SK-N-SH treated with all-trans-retinoic acid at 6 μM for 48 hours (cell line): ENCODE measurements around the gene LPAR5.

Experiments used
- ATAC-seq: fragments of 200-7000 bp; cut with Tn5 transposase; 3 replicates; pipeline ENCODE4 v1.9.1; 2020; ENCODE audit warnings: mild to moderate bottlenecking, moderate library complexity
- ARNTL ChIP-seq: fragments of 450-650 bp; formaldehyde crosslinking; IDR thresholded peaks from 2 replicates; pipeline ENCODE4 v1.5.0; 2020; ENCODE audit warnings: low read depth, mild to moderate bottlenecking, moderate library complexity, borderline replicate concordance
- BACH2 ChIP-seq: fragments of 250-450 bp; sonication (Bioruptor Pico); IDR thresholded peaks from 2 replicates; pipeline ENCODE4 v1.9.0; 2021; ENCODE audit warnings: mild to moderate bottlenecking, borderline replicate concordance
- CREB5 ChIP-seq: fragments of 250-450 bp; sonication (Bioruptor Pico); IDR thresholded peaks from 2 replicates; pipeline ENCODE4 v1.5.1; 2020; ENCODE audit warnings: low read depth, mild to moderate bottlenecking, moderate library complexity
- CSDC2 ChIP-seq: fragments of 250-450 bp; sonication (Bioruptor Pico); IDR thresholded peaks from 2 replicates; pipeline ENCODE4 v1.5.0; 2020; ENCODE audit warnings: mild to moderate bottlenecking, moderate library complexity
- CSRNP3 ChIP-seq: fragments of 250-450 bp; sonication (Bioruptor Pico); IDR thresholded peaks from 2 replicates; pipeline ENCODE4 v1.5.1; 2021; ENCODE audit warnings: mild to moderate bottlenecking, moderate library complexity
- ESRRG ChIP-seq: fragments of 250-450 bp; sonication (Bioruptor Pico); IDR thresholded peaks from 2 replicates; pipeline ENCODE4 v1.6.1; 2021; ENCODE audit warnings: mild to moderate bottlenecking
- GLIS3 ChIP-seq: fragments of 250-450 bp; sonication (Bioruptor Pico); IDR thresholded peaks from 2 replicates; pipeline ENCODE4 v1.5.0; 2020; ENCODE audit warnings: mild to moderate bottlenecking, moderate library complexity
- ISL1 ChIP-seq: fragments of 250-450 bp; sonication (Bioruptor Pico); IDR thresholded peaks from 2 replicates; pipeline ENCODE4 v2.1.2; 2022; ENCODE audit warnings: mild to moderate bottlenecking, moderate library complexity
- OSR1 ChIP-seq: fragments of 250-450 bp; sonication (Bioruptor Pico); IDR thresholded peaks from 2 replicates; pipeline ENCODE4 v1.8.0; 2022; ENCODE audit warnings: moderate library complexity, mild to moderate bottlenecking, inconsistent platforms
- POU6F1 ChIP-seq: fragments of 250-450 bp; sonication (Bioruptor Pico); IDR thresholded peaks from 2 replicates; pipeline ENCODE4 v1.8.0; 2021; ENCODE audit warnings: low read depth, mild to moderate bottlenecking, moderate library complexity, borderline replicate concordance
- PPARA ChIP-seq: fragments of 250-450 bp; sonication (Bioruptor Pico); IDR thresholded peaks from 2 replicates; pipeline ENCODE4 v1.5.0; 2020; ENCODE audit warnings: mild to moderate bottlenecking, borderline replicate concordance
- RARB ChIP-seq: fragments of 250-450 bp; sonication (Bioruptor Pico); IDR thresholded peaks from 2 replicates; pipeline ENCODE4 v1.8.0; 2021; ENCODE audit warnings: mild to moderate bottlenecking, moderate library complexity
- SNAI2 ChIP-seq: fragments of 250-450 bp; sonication (Bioruptor Pico); IDR thresholded peaks from 2 replicates; pipeline ENCODE4 v1.5.0; 2020; ENCODE audit warnings: mild to moderate bottlenecking, moderate library complexity
- TCF4 ChIP-seq: fragments of 250-450 bp; sonication (Bioruptor Pico); IDR thresholded peaks from 2 replicates; pipeline ENCODE4 v1.8.0; 2021; ENCODE audit warnings: mild to moderate bottlenecking, moderate library complexity, borderline replicate concordance
- TOX ChIP-seq: fragments of 250-450 bp; sonication (Bioruptor Pico); IDR thresholded peaks from 2 replicates; pipeline ENCODE4 v1.8.0; 2021; ENCODE audit warnings: mild to moderate bottlenecking, moderate library complexity, borderline replicate concordance
- ZC3H10 ChIP-seq: fragments of 250-450 bp; sonication (Bioruptor Pico); IDR thresholded peaks from 2 replicates; pipeline ENCODE4 v1.5.1; 2021; ENCODE audit warnings: mild to moderate bottlenecking, moderate library complexity
- ZFP30 ChIP-seq: fragments of 450-650 bp; formaldehyde crosslinking; IDR thresholded peaks from 2 replicates; pipeline ENCODE4 v1.5.0; 2022; ENCODE audit warnings: mild to moderate bottlenecking, moderate library complexity
- ZNF565 ChIP-seq: fragments of 450-650 bp; formaldehyde crosslinking; conservative IDR thresholded peaks from 2 replicates; pipeline ENCODE4 v1.5.0; 2020; ENCODE audit warnings: low read depth, mild to moderate bottlenecking, moderate library complexity
- ZNF70 ChIP-seq: fragments of 450-650 bp; formaldehyde crosslinking; IDR thresholded peaks from 2 replicates; pipeline ENCODE4 v1.5.0; 2020; ENCODE audit warnings: mild to moderate bottlenecking, moderate library complexity
- TF ChIP-seq, protein P1 (sequence below): fragments of 250-450 bp; sonication (Bioruptor Pico); IDR thresholded peaks from 2 replicates; pipeline ENCODE4 v1.8.0; 2020; ENCODE audit warnings: mild to moderate bottlenecking, moderate library complexity, borderline replicate concordance
- TF ChIP-seq, protein P2 (sequence below): fragments of 250-450 bp; sonication (Bioruptor Pico); IDR thresholded peaks from 2 replicates; pipeline ENCODE4 v1.5.0; 2020; ENCODE audit warnings: mild to moderate bottlenecking, moderate library complexity

LPAR5 gene

GRCh38 chr12:6635375-6635855, 344 bp downstream of the LPAR5 start:
- ATAC-seq, result no peak
- no peak for TF ChIP-seq POU6F1 (CRISPR knock-in tag)
- TF ChIP-seq CSDC2 (CRISPR knock-in tag), result no peak
- no peak for TF ChIP-seq ARNTL
- no peak for TF ChIP-seq PPARA (CRISPR knock-in tag)
- no peak for TF ChIP-seq SNAI2 (CRISPR knock-in tag)
- TF ChIP-seq ZC3H10, result no peak

GRCh38 chr12:6632026-6632983, 3.5 kb downstream of the LPAR5 start:
- peak; percentile 61 for ATAC-seq
- TF ChIP-seq ZNF70 (no peak), GLIS3 (CRISPR knock-in tag) (no peak), POU6F1 (CRISPR knock-in tag) (no peak), OSR1 (CRISPR knock-in tag) (no peak), ZFP30 (CRISPR knock-in tag) (no peak), ZNF565 (CRISPR knock-in tag) (no peak), ESRRG (CRISPR knock-in tag) (no peak), CSRNP3 (CRISPR knock-in tag) (no peak), RARB (CRISPR knock-in tag) (no peak), ISL1 (no peak), ZC3H10 (no peak), TOX (CRISPR knock-in tag) (no peak), ARNTL (no peak), BACH2 (CRISPR knock-in tag) (no peak)
- TF ChIP-seq, protein P1, sequence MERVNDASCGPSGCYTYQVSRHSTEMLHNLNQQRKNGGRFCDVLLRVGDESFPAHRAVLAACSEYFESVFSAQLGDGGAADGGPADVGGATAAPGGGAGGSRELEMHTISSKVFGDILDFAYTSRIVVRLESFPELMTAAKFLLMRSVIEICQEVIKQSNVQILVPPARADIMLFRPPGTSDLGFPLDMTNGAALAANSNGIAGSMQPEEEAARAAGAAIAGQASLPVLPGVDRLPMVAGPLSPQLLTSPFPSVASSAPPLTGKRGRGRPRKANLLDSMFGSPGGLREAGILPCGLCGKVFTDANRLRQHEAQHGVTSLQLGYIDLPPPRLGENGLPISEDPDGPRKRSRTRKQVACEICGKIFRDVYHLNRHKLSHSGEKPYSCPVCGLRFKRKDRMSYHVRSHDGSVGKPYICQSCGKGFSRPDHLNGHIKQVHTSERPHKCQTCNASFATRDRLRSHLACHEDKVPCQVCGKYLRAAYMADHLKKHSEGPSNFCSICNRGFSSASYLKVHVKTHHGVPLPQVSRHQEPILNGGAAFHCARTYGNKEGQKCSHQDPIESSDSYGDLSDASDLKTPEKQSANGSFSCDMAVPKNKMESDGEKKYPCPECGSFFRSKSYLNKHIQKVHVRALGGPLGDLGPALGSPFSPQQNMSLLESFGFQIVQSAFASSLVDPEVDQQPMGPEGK, result no peak
- TF ChIP-seq, protein P2, sequence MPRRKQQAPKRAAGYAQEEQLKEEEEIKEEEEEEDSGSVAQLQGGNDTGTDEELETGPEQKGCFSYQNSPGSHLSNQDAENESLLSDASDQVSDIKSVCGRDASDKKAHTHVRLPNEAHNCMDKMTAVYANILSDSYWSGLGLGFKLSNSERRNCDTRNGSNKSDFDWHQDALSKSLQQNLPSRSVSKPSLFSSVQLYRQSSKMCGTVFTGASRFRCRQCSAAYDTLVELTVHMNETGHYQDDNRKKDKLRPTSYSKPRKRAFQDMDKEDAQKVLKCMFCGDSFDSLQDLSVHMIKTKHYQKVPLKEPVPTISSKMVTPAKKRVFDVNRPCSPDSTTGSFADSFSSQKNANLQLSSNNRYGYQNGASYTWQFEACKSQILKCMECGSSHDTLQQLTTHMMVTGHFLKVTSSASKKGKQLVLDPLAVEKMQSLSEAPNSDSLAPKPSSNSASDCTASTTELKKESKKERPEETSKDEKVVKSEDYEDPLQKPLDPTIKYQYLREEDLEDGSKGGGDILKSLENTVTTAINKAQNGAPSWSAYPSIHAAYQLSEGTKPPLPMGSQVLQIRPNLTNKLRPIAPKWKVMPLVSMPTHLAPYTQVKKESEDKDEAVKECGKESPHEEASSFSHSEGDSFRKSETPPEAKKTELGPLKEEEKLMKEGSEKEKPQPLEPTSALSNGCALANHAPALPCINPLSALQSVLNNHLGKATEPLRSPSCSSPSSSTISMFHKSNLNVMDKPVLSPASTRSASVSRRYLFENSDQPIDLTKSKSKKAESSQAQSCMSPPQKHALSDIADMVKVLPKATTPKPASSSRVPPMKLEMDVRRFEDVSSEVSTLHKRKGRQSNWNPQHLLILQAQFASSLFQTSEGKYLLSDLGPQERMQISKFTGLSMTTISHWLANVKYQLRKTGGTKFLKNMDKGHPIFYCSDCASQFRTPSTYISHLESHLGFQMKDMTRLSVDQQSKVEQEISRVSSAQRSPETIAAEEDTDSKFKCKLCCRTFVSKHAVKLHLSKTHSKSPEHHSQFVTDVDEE (CRISPR knock-in tag), result no peak

DNA sequence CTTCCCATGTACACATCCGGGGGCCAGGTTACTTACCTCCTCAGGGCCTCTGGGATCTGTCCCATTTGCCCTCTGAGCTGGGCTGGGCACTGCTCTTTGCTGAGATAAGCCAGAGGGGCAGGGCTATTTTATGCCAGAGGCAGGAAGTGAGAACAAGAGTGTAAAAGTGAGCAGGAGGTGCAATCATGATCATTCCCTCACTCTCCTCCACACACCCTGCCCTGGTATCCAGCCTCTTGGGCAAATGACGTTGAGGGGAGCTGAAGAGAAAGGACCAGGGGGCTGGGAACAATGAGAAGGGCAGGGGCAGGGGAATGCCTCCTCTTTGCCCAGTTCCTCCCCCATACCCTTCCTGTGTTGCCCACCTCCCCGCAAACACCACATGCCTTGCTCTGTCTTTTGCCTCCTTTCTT, 4.2 kb downstream of the LPAR5 start:
- TF ChIP-seq CREB5 (CRISPR knock-in tag), result no peak
- no peak for TF ChIP-seq ARNTL
- TF ChIP-seq GLIS3 (CRISPR knock-in tag), result no peak
- TF ChIP-seq TCF4 (CRISPR knock-in tag), result no peak
- TF ChIP-seq ZNF565 (CRISPR knock-in tag), result no peak
- TF ChIP-seq CSDC2 (CRISPR knock-in tag), result no peak
- TF ChIP-seq BACH2 (CRISPR knock-in tag), result no peak
- no peak for ATAC-seq
